Renal pelvis (tissue), 4 donors: Measurements from ENCODE around the gene IFFO2. TPM values are rescaled to one million over a fixed set of nuclear protein-coding genes. Genes with fewer than 3 reads are reported as not detected.

Experiments
- DNase-seq: peaks from one replicate; pipeline ENCODE4 v3.0.0-alpha.2; 2013
- polyA plus RNA-seq, 3 donors: library from polyadenylated mRNA; unstranded; fragments of 120-200 nt; gene quantifications; one replicate each; pipeline ENCODE4 v1.2.1, GENCODE V29; 2013; ENCODE audit not compliant: insufficient read length in 3 of 3

Gene IFFO2
- polyA plus RNA-seq, 3 donors = 27.9 to 31.4 (median 29.8) TPM

DNA sequence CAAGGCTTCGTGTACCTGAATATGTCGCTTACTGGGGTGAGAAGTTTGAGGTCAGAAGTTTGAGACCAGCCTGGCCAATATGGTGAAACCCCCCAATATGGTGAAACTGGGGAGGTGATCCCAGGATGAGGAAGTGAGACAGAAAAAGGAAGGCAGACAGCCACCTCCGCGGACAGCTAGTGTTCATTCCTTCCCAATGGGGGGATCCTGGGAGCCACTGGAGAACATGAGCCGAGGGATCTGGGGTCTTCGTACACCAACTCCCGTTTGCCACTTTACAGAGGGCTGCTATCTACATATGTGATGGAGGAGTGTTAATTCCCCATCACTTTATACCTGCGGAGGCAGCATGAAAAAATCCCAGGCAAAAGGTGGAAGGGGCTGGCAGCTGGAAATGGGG is 19.6 kb upstream of the IFFO2 start:
- DNase-seq = no peak

DNA sequence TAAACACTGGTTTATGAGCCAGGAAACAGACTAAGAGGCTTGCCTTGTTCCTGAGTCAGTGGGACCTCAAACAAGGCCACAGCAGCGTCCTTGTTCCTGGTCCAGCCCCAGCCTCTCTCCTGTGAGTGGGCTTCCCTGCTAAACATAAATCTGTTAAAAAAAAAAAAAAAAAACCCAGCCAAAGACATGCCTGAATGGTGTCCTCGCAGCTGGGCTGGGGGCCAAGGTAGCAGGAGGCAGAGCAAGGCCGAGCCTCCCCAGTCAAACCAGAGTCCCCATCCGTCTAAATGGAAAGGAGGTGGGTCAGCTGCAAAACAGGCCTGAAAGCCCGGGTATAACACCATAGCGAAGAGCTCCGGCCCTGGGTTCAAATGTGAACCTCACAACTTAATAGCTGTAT is 18.1 kb upstream of the IFFO2 start:
- no peak for DNase-seq

DNA sequence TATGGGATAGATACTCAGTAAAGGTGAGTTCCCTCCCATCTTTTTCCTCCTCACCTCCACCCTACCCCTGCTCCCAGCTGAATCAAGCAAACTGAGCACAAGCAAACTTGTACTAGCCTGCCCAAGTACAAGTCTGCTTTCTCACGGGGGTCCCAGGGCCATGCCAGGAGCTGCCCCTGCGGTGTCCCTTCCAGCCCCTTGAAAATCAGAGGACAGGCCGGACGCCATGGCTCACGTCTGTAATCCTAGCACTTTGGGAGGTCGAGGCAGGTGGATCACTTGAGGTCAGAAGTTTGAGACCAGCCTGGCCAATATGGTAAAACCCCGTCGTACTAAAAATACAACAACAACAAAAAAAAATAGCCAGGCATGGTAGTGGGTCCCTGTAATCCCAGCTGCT is 17.5 kb upstream of the IFFO2 start:
- no peak for DNase-seq

DNA sequence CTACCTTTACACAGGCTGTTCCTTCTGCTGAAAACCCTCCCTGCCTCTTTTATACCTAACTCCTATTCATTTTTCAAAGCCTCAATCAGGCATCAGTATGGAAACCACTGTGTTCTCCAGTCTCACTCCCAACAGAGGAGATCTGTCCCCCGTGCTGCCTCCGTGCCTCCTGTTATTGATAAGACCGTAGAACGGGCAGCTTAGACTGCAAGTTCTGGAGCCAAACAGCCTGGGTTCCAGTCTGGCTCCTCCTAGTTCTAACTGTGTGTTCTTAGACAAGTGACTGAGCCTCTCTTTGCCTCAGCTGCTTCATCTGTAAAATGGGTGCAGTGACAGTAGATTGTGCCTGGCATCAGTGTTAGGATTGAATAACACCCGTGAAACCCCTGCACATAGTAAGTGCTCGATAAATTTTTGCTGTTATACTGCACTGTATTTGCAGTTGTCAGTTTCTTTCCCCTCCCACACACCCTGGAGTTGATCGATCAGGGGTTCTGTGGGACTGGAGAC is 17.0 kb upstream of the IFFO2 start:
- DNase-seq = no peak

DNA sequence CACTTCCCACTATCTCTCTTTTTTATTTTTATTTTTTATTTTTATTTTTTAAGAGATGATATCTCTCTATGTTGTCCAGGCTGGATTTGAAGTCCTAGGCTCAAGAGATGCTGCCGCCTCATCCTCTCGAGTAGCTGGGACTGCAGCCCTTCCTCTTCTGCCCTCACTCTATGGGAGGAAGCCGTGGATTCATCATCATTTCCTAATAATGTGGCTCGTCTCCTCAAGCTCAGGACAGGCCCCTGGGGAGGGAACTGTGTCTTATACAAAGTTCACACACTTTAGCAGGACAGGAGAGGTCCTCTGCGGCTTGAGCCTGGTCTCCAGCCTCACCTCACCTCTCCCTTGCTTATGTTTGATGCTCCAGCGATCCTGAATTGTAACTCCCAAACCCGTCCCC is 16.5 kb upstream of the IFFO2 start:
- no peak for DNase-seq

DNA sequence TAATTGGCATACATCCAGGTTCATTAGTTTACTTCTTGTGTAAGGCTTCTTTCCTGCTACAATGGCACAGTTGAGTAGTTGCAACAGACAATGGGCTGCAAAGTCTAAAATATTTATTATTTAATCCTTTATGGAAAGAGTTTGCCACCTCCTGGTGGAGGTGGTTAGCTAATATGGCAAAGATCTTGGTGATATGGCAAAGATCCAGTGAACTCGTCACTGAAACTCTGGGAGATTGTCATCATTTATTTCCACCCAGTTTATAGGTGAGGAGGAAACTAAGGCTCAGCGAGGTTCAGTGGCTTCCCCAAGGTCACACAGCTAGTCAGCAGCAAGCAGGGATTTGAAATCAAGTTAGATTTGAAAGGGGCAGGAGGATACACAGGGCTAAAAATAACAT is 16.1 kb upstream of the IFFO2 start:
- no peak for DNase-seq

DNA sequence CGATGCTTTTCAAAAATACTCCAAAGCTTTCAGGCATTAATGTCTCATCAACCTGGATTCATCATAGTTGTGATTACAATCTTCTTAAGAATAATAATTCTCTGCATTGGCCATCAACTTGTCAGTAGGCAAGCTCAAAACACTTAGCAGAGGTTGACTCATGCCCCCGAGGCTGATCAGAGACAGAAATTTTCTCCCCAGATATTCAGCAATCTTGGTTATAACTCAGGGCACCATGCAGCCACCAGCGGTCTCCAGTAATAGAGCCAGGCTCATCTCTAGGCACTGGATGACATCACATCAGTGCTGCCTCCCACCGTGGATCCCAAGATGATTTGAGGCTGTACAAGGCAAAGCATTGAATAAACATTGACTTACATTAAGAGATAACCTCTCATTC is 14.3 kb upstream of the IFFO2 start:
- DNase-seq = no peak

DNA sequence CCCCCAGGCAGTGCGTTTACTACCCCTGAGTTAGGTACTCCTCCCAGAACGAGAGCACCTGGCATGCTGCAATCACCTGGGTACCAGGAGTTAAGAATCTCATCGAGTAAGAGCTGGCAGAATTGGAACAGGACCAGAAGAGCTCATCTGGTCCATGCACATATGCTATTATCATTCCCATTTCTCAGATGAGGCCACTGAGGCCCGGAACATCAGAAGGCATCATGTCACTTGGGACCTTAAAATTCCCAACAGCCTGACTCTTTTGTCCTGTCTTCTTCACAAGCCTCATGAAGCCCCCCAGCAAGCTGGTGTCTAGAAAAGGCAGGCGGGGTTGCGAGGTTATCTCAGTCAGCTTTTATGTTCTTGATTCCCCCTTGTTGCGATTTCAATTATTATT is 13.9 kb upstream of the IFFO2 start:
- DNase-seq = no peak

DNA sequence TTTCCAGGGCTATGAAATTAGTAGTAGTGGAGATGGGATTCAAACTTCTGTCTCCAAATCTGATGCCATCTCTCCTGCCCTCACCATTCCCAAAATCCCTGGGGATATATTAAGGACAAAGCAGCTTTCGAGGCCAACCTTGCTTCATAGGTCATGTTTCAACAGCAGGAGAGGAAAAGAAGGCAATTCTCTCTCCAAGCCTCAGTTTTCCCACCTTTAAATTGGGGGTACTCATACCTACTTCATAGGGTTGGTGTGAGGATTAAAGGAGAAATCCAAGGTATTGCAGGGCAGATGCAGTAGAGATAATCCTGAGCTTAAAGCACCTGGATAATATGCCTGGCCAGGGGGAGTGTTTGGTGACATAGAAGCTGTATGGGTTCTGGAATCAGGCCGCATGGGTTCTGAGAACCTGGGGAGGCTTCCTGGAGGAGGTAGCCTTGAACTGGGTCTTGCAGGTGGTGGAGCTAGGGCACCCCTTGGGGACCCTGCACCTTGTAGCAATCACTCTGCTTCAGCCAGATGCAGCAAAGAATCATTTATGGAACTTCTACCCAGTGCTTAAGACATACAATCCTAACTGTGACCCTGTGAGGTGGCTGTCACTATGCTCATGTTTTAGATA is 10.7 kb upstream of the IFFO2 start:
- DNase-seq = no peak

DNA sequence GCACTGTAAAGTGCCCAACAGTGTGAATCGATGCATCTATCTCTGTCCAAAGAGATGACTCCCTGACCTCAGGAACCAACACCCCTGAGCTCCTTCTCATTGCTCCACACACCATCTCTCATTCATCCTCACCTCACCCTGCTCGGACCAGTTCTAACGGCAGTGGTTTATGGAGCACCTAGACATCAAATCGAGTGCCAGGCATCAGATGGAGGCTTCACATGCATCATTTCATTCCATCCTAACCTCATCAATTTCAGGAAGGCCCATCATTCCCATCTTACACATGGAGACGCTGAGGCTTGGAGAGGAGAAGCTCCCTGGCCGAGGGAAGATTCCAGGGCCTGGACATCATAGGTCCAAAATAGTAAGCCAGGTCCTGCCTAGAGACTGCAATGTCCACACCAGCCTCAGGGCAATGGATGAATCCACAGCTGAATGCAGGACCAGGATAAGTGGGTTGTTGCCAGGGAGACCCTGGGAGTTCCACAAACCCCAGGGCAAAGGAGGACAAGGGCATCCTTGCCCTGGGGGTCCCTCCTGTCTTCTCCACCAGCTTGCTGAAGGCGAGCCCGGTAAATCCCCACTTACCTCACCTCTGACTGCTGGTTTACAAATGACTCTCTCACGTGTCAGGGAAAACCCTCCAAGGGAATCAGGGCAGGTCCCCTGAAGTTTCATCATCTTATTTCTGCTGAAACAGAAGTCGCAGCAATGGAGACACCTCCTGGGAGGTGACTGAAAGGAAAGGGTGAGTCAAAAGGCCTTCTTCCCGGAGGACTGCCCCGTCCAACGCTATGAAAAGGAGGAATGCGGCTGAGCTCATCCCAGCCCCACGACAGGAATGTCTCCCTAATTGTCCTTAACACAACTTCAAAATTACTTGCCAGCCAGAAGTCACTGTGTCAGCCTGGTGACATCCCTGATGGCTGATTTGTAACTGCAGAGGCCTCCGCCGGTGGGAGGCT is 9.0 kb upstream of the IFFO2 start:
- no peak for DNase-seq

DNA sequence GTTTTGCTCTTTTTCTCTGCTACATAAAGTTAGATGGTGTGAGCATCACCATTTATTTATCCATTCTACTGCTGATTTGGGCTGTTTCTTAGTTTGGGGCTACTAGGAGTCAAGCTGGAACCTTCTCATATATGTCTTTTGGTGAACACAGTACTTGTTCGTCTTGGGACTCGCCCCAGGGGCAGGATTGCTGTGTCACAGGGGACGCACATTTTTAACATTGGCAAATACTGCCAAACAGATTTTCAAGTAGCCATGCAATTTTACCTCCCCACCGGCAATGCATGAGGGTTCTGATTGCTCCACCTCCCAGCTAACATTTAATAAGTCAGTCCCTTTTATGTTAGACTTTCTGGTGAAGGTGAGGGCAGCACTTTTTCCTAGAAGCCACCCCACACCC is 7.5 kb upstream of the IFFO2 start:
- DNase-seq = no peak

DNA sequence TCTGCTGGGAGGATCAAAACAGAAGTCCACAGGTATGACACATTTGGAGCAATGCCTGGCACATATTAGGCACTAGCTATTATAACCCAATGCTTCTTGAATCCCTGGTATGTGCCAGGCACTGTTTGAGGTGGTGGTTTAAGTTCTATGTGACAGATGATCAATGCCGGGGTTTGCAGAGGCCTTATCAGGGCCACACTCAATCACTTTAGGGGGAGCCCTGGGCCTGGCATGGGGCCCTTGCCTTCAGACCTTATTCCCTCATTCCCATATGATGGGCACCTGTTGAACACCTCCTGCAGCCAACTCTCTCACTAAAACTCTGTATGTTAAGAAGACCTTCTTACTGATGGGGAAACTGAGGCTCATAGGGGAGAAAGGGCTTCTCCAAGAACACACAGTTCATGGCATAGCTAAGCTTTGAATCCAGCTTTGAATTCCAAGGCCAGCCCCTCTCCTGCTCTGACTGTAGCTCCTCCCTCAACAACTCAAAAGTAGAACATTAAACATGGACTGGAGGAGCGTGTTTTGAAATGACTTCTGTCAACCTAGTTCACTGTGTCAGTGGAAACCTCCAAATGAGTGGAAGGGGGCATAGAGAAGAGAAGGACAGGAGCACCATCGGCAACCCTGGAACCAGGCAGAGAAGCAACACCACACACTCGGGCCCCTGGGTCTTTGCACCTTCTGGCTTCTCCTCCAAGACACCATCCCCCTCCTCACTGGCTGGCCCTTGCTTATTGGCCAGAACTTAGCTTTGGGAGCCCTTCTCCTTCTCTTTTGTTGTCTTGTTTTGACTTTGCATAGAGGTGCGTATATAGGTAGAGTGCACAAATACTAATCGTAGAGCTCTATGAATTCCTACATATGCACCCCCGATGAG is 6.6 kb upstream of the IFFO2 start:
- no peak for DNase-seq

DNA sequence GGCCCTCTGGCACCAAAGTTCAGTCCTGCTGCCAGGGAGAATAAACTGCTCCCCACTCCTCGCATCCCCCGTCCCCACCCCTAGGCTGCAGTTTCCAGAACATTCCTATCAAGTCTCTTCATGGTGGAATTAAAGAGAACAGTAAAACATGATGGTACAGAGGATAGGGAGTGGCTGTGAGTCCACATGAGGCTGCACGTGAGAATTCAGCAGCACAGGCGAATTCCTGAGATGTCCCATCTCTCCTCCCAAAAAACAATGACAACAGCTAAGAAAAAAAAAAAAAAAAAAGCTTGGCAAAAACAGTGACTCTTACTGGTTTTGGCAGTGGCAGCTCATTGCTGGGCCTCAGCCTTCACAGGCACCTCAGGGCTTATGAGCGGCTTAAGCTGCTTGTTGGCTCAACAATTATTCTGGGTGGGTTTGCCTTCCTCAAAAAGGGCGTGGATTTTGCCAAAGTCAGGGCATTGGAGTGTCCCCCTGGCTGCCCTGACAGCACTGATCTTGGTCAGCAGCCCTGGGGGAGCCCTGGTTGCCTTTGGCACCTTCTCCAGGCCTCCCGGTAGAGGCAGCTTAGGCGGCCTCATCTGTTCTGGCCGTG is 5.7 kb upstream of the IFFO2 start:
- DNase-seq = no peak

DNA sequence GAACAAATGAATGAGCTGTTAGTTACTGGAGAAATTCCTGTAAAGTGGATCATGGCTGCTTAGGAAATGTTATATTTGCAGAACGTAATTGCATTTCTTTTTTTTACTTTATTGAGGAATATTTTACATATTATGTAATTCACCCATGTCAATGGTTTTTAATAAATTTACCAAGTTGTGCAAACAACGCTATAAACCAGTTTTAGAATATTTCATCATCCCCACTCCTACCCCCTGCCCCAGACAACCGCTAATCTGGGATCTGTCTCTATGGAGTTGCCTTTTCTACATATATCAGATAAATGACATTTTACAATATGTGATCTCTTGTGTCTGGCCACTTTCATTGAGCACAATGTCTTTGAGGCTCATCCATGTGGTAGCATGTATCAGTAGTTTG is 4.3 kb upstream of the IFFO2 start:
- no peak for DNase-seq

DNA sequence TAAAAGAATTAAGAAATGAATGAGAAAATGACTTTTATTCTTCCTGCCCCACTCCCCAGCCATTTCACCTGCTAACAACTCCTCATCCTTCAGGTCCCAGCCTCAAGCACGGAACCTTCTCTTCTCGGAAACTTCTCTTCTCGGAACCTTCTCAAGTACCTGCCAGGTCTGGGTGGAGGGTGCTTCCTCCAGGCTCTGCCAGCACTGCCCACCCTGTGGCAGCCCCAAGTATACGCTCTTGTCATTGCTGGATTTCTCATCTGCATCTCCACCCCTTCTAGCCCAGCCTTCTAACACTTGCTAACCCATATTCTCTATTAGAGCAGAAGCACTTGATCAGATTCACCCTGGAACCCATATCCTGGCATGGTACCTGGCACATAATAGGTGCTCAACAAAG is 3.9 kb upstream of the IFFO2 start:
- DNase-seq = no peak

DNA sequence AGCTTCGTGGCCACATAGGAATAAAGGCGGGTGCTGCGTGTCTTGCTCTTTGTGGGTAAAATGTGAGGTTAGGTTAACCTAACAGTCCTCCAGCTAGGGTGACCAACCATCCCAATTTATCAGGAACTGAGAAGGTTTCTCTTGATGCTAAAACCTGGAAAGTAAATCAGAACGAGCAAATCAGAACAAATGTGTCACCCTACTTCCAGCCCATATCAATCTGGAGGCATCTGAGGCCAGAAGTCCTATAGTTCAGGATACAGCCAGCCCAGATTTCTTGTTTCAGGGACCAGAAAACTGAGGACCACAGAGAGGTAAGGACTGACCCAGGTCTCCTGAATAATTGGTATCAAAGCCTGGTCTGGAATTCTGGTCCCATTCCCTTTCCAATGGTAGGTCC is 3.1 kb upstream of the IFFO2 start:
- no peak for DNase-seq

DNA sequence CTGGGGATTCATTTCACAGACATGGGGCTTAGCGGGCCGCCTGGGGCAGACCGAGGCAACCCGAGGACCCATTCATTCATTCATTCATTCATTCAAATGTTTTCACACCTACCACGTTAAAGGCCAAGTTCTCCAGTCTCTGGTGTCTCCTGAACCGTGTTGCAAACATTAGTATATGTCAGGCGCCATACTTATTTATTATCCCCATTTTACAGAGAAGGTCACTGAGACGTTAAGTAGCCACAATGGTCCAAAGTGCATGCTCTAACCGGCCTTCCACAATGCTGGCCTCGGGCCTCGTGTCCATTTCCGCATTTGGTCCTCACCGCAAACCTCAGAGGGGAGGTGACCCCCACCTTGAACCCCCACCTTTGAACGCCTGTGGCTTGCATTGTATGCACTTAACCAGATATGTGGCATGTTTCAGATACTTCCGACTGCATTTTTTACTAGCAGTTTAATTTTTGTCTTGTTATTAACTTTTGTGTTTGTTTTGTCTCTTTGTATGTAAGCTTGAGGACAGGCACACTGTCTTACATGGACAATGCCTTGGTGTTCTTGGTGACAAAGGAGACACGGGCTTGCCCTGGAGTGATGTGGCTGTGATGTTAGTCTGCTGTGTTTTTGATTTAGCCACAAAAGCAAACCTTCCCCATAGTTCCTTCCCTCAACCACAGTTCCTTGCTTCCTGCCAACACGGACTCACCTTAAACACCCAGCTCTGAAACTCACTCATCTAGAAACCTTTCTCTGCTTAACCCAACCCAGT is 1.2 kb upstream of the IFFO2 start:
- no peak for DNase-seq

DNA sequence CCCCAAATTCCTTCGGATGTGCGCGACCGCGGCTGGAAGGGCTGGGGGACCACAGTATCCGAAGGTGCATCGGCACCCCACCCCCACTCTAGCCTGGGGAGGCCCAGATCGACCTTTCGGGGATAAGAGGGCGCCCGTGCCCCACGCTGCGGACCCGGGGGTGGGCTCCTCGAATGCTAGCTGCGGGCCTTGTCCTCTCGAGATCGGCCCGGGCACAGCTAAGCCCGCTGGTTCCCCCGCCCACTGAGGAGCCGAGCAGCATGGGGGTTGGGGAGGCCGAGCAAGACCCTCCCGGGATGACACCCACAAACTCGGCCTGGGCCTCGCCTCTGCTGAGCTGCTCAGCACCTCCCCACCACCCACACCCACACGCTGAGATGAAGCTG is 653 bp upstream of the IFFO2 start:
- no peak for DNase-seq

DNA sequence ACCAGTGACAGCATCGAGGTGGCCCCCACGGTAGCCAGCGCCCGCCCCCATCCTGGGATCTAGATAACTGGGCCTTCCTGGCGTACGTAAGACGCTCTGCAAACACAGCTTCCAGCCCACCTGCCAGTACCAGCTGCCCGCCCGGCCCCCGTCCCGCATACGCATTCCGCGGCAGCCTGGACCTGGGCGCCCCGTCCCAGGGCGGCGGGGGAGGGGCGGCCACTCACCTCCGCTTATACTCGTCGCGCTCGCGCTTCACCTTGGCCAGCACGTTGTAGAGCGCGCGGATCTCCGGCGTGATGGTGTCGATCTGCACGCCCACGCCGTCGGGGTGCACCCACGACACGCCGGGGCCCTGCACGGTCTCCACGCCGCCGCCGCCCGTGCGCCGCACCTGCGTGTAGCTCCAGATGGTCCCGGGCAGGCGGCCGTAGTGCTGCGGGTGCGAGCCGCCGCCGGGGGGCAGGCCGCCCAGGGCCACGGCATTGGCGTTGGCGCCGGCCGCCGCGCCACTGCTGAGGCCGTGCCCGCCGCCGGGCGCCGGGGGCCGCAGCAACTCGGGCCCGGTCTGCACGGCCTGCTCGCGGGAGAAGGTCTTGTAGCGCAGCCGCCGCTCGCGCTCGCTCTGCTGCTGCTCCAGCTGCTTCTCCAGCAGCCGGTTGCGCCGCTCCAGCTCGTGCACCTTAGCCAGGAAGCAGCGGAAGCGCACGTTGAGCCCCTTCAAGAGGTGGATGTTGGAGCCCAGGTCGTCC is 859 bp downstream of the IFFO2 start:
- DNase-seq = no peak

DNA sequence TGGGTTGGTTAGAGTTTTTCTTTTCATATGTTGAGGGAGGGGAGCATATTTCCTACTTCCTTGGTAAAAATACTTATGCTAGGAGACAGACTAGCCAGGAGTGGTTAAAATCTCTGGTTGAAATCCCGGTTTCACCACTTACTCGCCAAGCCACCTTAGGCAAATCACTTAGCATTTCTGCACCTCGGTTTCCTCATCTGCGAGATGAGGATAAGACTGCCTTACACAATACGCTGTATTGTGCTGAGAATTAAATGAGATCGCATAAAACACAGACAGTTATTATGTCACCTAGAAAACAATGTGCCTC is 1.4 kb downstream of the IFFO2 start:
- no peak for DNase-seq
